ENCODE results near the gene TGFBR3. TPM values are rescaled to one million over a fixed set of nuclear protein-coding genes. Genes with fewer than 3 reads are reported as not detected.

Gene TGFBR3
- total RNA-seq, 1 experiment from 2014 or later, result 4.2 TPM

DNA sequence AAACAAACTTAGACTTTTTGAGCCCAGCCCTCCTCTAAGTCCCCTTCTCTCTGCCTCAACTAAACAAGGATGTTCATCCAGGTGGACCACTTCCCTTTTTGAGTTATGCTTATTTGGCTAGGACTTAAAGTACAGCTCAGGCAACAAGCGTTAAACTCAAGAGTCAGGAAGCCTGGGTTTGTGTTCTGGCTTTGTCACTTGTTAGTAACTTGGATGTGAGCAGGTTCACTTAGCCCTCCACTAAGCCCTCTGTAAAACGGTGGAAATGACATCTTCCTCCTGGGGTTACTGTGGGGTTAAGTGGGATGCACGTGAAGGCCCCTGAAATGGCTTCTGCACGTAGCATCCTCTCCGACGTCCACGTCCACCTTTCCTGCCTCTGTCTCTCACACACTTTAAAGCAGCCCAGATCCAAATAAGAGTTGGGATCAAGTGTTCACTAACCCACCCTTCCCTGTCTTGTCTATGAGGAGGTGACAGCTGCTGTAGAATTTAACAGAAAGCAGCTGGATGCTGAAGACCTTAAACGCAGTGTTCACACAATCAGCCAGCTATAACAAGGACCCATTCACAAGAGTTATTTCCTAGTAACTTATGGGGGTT is 152.7 kb downstream of the TGFBR3 start:
- Mint-ChIP-seq H3K4me1 (peaks cover 18% of the 10 kb centered on the region), H3K27ac (no peak overlapping the region), H3K27me3 (ENCODE audit: low read depth) (no peaks in the 10 kb centered on the region), H3K36me3 (no peaks in the 10 kb centered on the region), H3K9me3 (peaks cover 2% of the 10 kb centered on the region), H3K4me3 (no peak overlapping the region)
- no peak for DNase-seq (ENCODE audit: low spot score)
- ChIA-PET POLR2A (no interaction called here), CTCF (no interaction called here)
- no peak for ATAC-seq
- TF ChIP-seq NR2C2 (CRISPR knock-in tag; IDR thresholded peaks at IDR 0.05), result no peak
- TF ChIP-seq TP53 (CRISPR knock-in tag; IDR thresholded peaks at IDR 0.05), result no peak
- no peak for TF ChIP-seq ELF4 (CRISPR knock-in tag; IDR thresholded peaks at IDR 0.05; ENCODE audit: low read depth)
- TF ChIP-seq FOXP1 (CRISPR knock-in tag; IDR thresholded peaks at IDR 0.05; ENCODE audit: borderline replicate concordance), result no peak
- no peak for TF ChIP-seq ZNF138 (CRISPR knock-in tag; conservative IDR thresholded peaks at IDR 0.05)
- TF ChIP-seq ZNF396 (CRISPR knock-in tag; IDR thresholded peaks at IDR 0.05; ENCODE audit: borderline replicate concordance), result no peak

DNA sequence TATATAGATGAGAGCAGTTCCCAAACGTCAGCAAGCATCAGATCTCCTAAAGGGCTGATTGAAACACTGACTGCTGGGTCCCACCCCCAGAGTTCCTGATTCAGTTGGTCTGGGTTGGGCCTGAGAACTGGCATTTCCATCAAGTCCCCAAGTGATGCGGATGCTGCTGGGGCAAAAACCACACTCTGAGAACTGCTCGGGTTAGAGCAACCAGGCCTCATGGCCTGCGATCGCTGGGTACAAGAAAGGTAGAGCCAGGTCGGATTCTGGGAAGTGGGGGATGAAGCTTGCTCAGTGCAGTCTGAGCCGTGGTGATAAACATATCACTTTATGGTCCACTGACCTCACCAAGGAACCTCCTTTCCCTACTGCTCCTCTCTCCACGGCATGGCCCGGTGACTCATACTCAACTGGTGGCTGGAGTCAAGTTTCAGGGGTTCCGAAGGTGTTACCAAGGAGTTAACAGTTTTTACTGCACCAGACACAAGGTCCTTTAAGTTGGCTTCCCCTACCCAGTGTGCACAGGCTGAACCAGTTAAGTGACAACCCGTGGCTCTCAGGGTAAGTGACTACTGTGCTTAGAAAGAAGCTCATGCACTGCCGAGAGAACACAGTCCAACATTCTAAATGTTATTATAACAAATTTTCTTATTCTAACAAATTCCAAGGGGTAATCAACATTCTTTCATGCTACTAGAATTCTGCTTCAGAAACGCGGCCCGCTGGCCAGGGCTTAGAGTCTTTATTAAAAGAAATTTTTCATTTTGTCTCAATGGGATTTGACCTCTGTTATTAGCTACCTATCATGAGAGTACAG is 153.5 kb downstream of the TGFBR3 start:
- no peaks in the 10 kb centered on the region for H3K36me3 Mint-ChIP-seq
- TF ChIP-seq, protein P1, sequence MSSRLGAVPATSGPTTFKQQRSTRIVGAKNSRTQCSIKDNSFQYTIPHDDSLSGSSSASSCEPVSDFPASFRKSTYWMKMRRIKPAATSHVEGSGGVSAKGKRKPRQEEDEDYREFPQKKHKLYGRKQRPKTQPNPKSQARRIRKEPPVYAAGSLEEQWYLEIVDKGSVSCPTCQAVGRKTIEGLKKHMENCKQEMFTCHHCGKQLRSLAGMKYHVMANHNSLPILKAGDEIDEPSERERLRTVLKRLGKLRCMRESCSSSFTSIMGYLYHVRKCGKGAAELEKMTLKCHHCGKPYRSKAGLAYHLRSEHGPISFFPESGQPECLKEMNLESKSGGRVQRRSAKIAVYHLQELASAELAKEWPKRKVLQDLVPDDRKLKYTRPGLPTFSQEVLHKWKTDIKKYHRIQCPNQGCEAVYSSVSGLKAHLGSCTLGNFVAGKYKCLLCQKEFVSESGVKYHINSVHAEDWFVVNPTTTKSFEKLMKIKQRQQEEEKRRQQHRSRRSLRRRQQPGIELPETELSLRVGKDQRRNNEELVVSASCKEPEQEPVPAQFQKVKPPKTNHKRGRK (CRISPR knock-in tag; IDR thresholded peaks at IDR 0.05; ENCODE audit: borderline replicate concordance), result no peak
- TF ChIP-seq, protein P2, sequence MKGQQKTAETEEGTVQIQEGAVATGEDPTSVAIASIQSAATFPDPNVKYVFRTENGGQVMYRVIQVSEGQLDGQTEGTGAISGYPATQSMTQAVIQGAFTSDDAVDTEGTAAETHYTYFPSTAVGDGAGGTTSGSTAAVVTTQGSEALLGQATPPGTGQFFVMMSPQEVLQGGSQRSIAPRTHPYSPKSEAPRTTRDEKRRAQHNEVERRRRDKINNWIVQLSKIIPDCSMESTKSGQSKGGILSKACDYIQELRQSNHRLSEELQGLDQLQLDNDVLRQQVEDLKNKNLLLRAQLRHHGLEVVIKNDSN (CRISPR knock-in tag; IDR thresholded peaks at IDR 0.05), result no peak
- TF ChIP-seq SP1 (CRISPR knock-in tag; conservative IDR thresholded peaks at IDR 0.05) (no peak), NFYB (CRISPR knock-in tag; conservative IDR thresholded peaks at IDR 0.05; ENCODE audit: low read depth) (no peak)
- TF ChIP-seq, protein P3, sequence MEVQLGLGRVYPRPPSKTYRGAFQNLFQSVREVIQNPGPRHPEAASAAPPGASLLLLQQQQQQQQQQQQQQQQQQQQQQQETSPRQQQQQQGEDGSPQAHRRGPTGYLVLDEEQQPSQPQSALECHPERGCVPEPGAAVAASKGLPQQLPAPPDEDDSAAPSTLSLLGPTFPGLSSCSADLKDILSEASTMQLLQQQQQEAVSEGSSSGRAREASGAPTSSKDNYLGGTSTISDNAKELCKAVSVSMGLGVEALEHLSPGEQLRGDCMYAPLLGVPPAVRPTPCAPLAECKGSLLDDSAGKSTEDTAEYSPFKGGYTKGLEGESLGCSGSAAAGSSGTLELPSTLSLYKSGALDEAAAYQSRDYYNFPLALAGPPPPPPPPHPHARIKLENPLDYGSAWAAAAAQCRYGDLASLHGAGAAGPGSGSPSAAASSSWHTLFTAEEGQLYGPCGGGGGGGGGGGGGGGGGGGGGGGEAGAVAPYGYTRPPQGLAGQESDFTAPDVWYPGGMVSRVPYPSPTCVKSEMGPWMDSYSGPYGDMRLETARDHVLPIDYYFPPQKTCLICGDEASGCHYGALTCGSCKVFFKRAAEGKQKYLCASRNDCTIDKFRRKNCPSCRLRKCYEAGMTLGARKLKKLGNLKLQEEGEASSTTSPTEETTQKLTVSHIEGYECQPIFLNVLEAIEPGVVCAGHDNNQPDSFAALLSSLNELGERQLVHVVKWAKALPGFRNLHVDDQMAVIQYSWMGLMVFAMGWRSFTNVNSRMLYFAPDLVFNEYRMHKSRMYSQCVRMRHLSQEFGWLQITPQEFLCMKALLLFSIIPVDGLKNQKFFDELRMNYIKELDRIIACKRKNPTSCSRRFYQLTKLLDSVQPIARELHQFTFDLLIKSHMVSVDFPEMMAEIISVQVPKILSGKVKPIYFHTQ (CRISPR knock-in tag; IDR thresholded peaks at IDR 0.05), result no peak
- no peaks in the 10 kb centered on the region for H3K9me3 Mint-ChIP-seq
- H3K4me1 Mint-ChIP-seq, result peaks cover 22% of the 10 kb centered on the region
- no peaks in the 10 kb centered on the region for H3K27me3 Mint-ChIP-seq (ENCODE audit: low read depth)
- no peak for DNase-seq (ENCODE audit: low spot score)
- peak; percentile 17 for ATAC-seq
- ChIA-PET CTCF (no interaction called here), POLR2A (no interaction called here)
- H3K4me3 Mint-ChIP-seq, result no peak overlapping the region
- H3K27ac Mint-ChIP-seq, result no peak overlapping the region

DNA sequence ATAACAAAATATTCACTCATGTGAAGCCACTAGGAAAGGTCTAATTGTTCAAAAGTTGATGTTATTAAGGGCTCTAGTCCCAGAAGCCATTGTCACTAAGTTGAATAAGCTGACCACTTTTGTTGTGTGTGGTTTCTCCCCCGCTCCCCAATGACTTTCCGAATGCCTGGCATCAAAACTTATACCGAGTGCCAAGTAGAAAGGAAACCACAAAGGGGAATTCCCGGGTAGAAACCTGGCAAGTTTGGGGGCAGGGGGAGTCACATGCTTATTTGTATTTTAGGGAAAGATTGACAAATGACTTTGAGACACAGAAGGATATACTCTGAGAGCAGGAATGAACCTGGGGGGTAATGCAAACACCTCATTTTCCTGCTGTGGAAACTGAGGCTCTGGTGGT is 154.1 kb downstream of the TGFBR3 start:
- POLR2A ChIA-PET, result no interaction called here
- Mint-ChIP-seq H3K36me3 (no peaks in the 10 kb centered on the region), H3K27me3 (ENCODE audit: low read depth) (no peaks in the 10 kb centered on the region), H3K4me1 (peaks cover 18% of the 10 kb centered on the region), H3K4me3 (no peak overlapping the region), H3K27ac (no peak overlapping the region), H3K9me3 (no peaks in the 10 kb centered on the region)
- no peak for ATAC-seq
- no peak for DNase-seq (ENCODE audit: low spot score)
- TF ChIP-seq GABPB1 (CRISPR knock-in tag; IDR thresholded peaks at IDR 0.05), result no peak
- no peak for TF ChIP-seq CREM (CRISPR knock-in tag; IDR thresholded peaks at IDR 0.05)
- TF ChIP-seq ZNF138 (CRISPR knock-in tag; conservative IDR thresholded peaks at IDR 0.05), result no peak
- no peak for TF ChIP-seq GRHL2 (CRISPR knock-in tag; IDR thresholded peaks at IDR 0.05; ENCODE audit: insufficient replicate concordance, severe bottlenecking)
- CTCF ChIA-PET, result no interaction called here
